ENCODE results near the gene SCCPDH.
"Not testable (repeated sequence)": the region's sequence is repeated elsewhere in the genome, so short reads cannot be mapped to it uniquely, and the experiment has no call there.

SCCPDH gene

DNA sequence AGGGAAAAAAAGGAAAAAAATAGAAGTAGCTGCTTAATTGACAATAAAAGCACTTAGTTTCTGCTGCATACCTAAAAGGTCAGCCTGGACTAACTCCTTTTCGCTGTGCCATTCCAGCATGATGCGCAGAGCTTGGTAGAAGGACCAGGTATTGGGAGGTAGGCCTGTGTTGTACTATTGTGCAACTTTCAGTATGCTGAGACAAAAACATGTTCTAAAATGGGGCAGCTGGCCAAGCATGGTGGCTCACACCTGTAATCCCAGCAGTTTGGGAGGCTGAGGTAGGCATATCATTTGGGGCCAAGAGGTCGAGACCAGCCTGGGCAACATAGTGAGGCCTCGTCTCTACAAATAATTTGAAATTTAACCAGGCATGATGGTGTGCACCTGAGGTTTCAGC is 15.0 kb upstream of the SCCPDH start:
- DNase-seq, result no peak

DNA sequence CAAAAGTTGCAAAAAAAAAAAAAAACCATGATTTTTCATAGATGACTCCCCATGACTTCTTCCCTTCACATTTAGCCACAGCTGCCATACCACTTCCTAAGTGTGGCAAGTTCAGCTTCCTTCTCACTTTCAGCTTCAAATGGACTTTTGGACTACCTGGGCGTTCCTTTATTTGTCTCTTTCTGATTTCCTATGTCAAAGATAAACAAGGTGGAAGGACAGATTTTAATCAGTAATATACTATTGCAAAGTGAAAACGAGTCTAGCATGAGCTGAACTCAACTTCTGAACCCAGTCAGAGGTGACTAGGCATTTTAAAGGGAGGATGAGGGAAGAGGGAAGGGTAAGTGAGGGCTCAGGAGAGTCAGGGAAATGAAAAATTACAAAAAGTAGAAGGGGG is 14.4 kb upstream of the SCCPDH start:
- DNase-seq, result no peak

DNA sequence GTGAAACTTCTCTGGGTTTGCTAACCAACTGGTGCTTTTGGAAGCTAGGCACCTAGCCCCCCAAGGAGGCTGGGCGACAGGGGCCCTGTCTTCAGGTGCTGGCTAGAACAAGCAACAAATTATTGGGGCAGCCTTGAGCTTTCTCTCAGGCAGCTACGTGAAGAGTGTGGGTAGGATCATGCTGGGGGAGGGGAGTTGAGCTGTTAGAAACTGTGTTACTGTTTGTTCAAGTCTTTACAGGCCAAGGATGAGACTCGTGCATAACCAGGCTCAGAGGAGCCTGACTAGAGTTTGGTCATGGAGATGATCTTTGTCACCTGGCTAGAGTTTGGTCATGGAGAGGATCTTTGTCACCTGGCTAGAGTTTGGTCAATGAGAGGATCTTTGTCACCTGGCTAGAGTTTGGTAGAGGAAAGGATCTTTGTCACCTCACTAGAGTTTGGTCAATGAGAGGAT is 12.6 kb upstream of the SCCPDH start:
- no peak for DNase-seq

DNA sequence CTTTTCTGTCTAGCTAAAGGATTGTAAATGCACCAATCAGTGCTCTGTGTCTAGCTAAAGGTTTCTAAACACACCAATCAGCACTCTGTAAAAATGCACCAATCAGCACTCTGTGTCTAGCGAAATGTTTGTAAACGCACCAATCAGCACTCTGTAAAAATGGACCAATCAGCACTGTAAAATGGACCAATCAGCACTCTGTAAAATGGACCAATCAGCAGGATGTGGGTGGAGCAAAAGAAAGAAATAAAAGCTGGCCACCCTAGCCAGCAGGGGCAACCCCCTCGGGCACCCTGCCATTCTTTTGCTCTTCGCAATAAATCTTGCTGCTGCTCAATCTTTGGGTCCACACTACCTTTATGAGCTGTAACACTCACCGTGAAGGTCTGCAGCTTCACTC is 11.8 kb upstream of the SCCPDH start:
- DNase-seq, result not testable (repeated sequence)

DNA sequence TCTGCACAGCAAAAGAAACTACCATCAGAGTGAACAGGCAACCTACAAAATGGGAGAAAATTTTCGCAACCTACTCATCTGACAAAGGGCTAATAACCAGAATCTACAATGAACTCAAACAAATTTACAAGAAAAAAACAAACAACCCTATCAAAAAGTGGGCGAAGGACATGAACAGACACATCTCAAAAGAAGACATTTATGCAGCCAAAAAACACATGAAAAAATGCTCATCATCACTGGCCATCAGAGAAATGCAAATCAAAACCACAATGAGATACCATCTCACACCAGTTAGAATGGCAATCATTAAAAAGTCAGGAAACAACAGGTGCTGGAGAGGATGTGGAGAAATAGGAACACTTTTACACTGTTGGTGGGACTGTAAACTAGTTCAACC is 4.8 kb upstream of the SCCPDH start:
- not testable (repeated sequence) for DNase-seq

DNA sequence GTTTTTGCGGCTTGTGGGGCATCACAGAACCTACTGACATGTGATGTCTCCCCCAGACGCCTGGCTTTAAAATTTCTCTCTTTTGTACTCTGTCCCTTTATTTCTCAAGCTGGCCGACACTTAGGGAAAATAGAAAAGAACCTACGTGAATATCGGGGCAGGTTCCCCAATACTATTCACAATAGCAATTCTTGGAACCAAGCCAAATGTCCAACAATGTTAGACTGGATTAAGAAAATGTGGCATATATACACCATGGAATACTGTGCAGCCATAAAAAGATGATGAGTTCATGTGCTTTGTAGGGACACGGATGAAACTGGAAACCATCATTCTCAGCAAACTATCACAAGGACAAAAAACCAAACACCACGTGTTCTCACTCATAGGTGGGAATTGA is 3.4 kb upstream of the SCCPDH start:
- not testable (repeated sequence) for DNase-seq

DNA sequence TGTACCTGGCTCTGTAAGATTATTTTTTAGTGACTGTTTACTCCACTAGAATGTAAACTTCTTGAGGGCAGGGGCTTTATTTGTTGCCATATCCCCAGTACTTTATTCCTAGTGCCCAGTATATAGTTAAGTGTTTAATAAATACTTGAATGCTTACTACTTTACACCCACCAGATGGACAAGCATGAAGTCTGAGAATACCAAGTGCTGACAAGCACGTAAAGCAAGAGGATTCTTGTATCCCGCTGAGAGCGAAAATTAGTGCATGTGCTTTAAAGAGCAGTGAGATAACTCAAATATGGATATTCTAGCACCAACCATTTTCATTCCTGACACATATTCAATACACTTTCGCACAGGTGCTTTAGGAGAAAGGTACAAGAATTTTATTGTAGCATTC is 1.5 kb upstream of the SCCPDH start:
- DNase-seq, result no peak

DNA sequence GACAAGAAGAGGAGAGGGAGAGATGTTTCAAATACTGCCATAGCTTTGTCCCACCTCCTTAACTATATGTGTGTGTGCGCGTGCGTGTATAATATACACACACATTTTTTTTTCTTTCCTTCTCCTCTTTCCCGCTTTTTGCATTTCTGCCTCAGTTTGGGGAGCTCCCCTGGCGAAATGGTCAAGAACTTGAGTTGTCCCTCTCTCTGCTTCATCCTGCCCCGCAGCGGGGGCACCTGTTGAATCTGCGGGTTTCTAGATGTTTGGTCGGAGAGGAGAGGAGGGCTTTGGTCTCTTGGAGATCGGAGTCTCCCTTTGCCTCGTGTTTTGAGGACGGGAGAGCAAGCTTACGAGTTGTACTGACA is 504 bp downstream of the SCCPDH start:
- no peak for DNase-seq

DNA sequence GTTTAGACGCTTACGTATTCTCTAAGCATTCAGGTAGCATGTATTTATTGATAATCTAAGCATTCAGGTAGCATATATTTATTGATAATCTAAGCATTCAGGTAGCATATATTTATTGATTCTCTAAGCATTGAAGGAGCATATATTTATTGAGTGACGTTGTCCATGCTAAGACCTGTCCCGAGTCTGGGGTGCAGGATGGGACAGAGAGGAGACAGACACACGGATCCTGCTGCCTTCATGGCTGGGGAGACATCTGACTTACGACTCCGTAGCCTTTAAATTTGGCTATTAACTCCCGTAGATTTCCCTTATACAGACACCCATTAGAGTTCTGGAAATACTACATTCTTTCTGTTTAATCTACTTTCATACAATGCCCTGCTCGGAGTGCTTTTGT is 982 bp downstream of the SCCPDH start:
- DNase-seq, result no peak

DNA sequence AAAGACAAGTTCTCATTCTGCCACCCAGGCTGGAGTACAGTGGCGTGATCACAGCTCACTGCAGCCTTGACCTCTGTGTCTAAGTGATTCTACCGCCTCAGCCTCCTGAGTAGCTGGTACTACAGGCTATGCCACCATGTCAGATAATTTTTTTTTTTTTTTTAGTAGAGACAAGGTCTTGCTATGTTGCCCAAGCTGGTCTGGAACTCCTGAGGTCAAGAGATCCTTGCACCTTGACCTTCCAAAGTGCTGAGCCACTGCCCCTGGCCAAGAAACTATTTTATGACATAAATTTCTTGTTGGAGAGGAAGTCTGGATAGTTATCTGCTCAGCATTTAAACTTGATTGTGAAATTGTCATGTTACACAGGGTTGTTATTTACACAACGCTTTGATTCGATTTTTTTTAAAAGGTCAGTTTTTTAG is 2.1 kb downstream of the SCCPDH start:
- DNase-seq, result no peak

DNA sequence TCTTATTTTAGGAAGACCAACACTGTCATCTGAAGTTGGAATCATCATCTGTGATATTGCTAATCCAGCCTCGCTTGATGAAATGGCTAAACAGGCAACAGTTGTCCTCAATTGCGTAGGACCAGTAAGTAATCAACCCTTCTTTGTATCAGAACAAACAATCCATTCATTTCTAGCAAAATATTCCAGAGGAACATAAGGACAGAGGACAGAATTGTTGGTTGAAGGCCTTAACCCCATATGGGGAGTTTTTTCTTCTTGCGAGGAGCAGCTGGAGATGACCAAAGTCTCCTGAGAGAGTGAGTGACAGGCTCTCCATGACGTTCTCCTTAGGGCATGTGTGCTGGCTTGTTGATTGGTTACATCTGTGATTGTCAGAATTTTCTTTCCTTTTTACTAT is 2.7 kb downstream of the SCCPDH start:
- no peak for DNase-seq

DNA sequence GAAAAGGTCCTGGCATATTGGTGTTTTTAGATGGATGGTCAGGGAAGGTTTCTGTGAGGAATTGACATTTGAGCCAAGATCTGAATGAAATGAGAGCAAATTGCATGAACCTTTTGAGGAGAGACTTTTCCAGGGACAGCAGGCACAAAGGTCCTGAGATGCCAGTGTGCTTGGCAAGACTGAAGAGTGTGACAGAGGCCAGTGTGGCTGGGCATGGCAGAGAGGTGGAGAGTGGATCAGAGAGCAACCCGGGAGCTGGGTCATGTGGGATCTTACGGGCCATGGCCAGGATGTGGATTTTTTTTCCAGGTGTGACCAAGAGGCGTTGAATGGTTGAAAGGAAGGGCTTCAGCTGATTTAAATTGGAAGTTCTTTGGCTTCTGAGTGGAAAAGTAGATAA is 3.4 kb downstream of the SCCPDH start:
- DNase-seq, result no peak

DNA sequence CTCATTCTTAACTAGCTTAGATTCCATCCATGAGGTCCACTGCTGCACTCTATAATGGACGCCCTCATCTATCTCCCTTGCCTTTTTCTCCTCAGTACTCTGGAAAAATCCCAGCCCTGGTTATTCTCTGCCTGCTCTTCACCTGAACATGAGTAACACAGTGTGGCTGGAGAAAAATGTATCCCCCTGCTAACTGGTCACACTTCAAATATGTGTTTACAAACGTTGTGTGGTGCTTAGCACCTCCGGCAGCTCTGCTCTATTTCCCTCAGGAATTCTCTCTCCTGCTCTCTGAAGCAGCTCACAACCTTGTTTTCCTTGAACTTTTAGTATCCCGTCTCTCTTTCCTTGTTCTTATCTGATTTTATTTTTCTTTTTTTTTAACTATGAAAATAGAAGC is 4.1 kb downstream of the SCCPDH start:
- DNase-seq, result no peak

DNA sequence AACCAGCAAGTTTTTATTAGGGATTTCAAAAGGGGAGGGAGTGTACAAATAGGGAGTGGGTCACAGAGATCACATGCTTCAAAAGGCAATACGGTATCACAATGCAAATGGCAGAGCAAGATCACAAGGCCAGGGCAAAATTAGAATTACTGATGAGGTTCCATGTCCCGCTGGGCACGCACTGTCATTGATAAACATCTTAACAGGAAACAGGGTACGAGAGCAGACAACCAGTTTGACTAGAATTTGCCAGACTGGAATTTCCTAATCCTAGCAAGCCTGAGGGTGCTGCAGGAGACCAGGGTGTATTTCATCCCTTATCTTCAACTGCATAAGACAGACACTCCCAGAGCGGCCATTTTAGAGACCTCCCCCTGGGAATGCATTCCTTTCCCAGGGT is 4.8 kb downstream of the SCCPDH start:
- not testable (repeated sequence) for DNase-seq

DNA sequence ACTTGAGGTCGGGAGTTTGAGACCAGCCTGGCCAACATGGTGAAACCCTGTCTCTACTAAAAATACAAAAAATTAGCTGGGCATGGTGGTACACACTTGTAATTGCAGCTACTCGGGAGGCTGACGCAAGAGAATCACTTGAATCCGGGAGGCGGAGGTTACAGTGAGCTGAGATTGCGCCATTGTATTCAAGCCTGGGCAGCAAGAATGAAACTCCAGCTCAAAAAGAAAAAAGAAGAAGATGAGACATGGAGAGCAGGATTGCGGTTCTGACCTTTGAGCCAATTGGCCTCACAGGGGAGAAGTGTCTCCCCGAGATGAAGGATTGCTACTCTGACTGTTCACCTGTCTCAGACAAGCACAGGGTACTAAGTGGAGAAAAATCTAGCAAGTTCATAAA is 6.6 kb downstream of the SCCPDH start:
- no peak for DNase-seq

DNA sequence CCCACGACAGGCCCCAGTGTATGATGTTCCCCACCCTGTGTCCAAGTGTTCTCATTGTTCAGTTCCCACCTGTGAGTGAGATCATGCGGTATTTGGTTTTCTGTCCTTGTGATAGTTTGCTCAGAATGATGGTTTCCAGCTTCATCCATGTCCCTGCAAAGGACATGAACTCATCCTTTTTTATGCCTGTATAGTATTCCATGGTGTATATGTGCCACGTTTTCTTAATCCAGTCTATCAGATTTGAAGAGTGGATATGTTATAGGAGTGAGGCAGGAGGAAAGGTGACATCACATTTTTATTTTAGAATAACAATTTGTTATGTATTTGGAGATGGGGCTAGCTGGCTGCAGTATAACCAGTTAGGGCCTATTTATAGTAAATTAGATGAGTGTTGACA is 7.7 kb downstream of the SCCPDH start:
- not testable (repeated sequence) for DNase-seq

DNA sequence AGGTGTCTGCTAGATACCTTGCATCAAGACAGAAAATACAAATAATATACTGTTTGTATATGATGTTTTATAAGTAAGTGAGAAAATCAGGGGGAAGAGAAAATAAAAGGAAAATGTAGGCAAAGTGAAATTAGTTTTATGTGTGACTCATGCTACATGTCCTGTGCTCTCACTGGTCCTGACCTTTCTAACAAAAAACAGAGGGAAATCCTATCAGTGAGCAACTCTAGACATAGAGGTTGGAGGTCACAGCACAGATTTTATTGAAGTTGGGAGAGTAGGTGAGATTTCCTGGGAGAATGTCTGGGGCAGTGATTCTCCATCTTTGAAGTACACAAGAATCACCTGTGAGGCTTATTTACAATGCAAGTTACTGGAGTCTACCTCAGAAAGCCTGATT is 9.5 kb downstream of the SCCPDH start:
- no peak for DNase-seq

DNA sequence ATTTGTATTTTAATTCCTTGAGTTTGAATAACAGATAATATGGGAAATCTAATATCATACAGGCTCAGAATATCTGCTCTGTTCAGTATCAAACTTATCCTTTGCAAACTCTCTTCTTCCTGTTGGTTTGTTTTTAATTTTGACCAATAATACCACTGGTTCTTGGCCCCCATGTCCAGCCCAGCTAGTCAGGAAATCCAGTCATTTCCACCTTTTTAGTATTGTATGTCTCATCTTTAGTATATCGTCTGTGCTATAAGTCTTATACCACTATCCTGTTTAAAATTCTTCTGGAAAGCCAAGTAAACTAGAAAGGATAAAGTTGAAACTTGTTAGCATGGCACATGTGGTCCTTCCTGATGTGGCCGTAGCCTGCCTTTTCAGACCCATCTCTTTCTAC is 10.7 kb downstream of the SCCPDH start:
- no peak for DNase-seq

DNA sequence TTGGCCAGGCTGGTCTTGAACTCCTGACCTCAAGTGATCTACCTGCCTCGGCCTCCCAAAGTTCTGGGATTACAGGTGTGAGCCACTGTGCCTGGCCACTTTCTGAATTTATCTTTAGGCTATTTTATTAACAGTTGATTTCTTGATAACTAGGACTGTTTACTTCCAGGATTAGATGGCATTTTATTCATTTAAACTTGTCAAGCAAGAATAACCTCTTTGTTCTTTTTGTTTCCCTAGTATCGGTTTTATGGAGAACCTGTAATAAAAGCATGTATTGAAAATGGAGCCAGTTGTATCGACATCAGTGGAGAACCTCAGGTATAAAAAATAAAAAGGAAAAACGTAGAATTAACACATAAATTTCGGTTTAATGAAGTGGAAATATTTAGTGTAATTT is 11.5 kb downstream of the SCCPDH start:
- no peak for DNase-seq

DNA sequence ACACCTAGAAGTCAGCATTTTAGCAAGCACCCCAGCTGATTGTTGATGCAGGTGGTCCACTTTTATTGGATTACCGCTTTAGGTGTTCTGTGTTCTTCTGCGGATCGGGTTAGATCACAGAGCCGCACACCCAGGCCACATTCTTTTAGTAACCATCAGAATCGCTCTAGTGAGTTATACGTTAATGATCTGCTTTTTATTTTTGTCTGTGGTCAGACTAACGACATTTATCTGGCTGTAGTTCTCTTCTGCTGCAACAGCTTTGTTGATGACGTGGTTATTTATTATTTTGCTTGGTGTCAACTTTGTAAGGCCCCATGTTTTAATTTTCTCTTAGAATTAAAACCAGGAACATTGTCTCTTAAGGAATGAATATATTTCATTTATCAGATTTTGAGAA is 18.2 kb downstream of the SCCPDH start:
- DNase-seq, result no peak

DNA sequence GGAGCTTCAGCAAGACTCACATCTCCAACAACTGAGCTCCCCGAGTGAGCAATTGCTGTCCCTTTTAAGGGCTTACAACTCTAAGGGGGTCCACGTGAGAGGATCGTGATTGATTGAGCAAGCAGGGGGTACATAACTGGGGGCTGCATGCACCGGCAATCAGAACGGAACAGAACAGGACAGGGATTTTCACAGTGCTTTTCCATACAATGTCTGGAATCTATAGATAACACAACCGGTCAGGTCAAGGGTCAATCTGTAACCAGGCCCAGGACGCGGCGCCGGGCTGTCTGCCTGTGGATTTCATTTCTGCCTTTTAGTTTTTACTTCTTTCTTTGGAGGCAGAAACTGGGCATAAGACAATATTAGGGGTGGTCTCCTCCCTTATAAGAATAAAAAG is 21.9 kb downstream of the SCCPDH start:
- DNase-seq, result not testable (repeated sequence)

DNA sequence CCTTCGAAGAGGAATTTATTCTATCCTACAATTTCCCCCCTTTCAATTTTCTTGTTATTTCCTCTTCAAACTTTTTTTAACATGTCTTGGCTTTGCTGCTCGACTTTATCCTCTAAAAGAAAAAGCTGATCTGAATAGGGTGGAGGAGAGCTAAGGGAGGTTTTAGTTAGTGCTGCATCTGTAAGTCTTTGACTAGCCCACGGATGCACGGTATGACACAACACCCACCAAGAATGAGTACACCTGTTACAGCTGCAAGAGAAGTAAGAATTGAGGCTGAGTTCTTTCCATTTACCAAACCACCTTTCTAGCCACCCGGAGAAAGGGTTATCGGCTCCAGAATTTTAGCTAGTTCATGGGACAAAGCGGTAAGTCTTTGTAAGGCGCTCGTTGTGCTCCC is 23.8 kb downstream of the SCCPDH start:
- no peak for DNase-seq

DNA sequence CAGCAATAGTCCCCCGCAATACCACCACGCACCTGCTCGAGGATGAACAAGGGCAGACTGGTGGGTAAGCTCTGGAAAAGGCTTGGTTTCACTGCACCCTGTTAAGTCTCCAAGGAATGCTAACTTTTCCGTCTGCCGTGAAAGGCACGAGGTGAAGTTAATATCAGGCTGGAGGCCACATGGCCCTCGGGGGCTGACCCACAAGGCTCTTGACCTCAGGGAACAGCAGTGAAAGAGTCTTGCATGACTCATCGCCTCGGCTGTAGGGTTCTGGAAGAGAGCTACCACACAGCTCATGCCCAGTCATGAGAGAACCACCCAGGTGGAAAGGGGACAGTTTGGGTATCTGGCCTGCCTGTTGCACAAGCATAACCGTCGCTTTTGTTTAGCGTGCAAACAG is 24.7 kb downstream of the SCCPDH start:
- no peak for DNase-seq

DNA sequence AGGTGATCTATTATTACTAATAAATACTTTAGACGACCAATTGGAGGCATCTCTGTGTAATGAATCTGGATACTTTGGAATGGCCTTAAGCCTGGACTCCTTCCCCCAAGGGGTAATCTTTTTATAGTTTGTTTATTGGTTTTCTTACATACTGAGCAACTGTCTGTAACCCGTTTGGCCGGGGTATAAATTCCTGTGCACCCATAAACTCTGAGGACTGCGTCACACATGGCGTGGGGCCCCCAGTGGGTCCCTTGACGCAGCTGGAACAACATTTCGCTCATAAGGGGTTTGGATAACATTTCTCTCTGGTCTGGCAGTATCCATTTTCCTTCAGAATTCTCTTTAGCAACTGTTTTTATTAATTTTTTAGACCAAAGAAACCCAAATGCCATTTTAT is 26.5 kb downstream of the SCCPDH start:
- no peak for DNase-seq

DNA sequence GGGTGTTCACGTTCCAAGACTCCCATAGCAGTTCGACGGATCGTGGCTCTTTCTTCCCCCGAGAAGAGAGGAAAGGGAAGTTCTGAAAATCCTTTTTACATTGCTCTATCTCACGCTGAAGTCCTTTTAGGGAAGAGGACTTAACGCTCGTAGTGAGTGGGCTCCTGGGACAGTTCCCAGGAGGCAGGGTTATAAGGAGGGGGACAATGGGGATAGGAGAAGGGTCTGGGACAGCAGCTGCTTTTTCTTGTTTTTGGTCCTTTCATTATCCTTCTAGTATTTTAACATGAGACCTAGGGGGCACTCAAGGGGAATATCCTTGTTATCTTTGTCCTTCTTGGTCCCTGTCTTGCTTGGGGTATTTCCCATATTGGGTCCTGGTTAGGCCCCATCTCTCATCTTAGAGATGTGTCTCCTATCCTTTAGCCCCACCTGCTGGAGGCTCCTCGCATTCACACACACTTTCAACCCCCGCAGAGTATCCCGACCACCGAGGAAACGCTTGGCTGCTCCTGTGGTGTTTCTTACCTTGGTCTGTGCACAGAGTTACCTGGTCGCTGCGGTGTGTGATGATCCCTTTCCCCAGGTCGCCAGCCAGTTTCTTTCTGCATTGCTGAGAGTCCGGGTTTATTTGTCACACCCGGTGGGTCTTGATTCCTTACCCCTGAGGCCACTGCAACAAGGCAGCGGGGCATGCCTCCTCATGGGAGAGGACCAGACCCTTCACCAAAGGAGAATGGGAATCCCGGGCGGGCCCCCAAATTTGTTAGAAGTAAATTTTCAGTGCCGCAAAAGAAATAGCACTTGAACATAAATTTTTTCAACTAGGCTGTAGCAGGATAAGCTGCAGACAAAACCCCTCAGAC is 29.7 kb downstream of the SCCPDH start:
- DNase-seq, result peak; percentile 26
